H9 (cell line): ENCODE data around the gene NAA50. TPM values are rescaled to one million over a fixed set of nuclear protein-coding genes. Genes with fewer than 3 reads are reported as not detected.

Experiments used
- DNase-seq: peaks from one replicate; pipeline ENCODE4 v3.0.0-alpha.2; 2017
- H2AFZ ChIP-seq: one replicate; pipeline ENCODE4 v1.6.1; 2013; ENCODE audit warnings: mild to moderate bottlenecking, low read length, control low read depth, moderate library complexity
- H2AK5ac ChIP-seq: 2 replicates; pipeline ENCODE4 v1.6.1; 2013; ENCODE audit warnings: low read length, control low read depth, mixed read lengths; ENCODE audit not compliant: insufficient read length
- H2BK120ac ChIP-seq: one replicate; pipeline ENCODE4 v1.6.1; 2013; ENCODE audit warnings: low read depth, mild to moderate bottlenecking, low read length, control low read depth, inconsistent platforms; ENCODE audit not compliant: poor library complexity, severe bottlenecking
- H2BK12ac ChIP-seq: 2 replicates; pipeline ENCODE4 v1.6.1; 2013; ENCODE audit warnings: low read length, control low read depth, mixed read lengths, low read depth; ENCODE audit not compliant: insufficient read length
- H2BK15ac ChIP-seq: 2 replicates; pipeline ENCODE4 v1.6.1; 2013; ENCODE audit warnings: low read depth, low read length, control low read depth
- H2BK20ac ChIP-seq: one replicate; pipeline ENCODE4 v1.6.1; 2013; ENCODE audit warnings: low read depth, mild to moderate bottlenecking, low read length, control low read depth, inconsistent platforms; ENCODE audit not compliant: poor library complexity, severe bottlenecking
- H2BK5ac ChIP-seq: 2 replicates; pipeline ENCODE4 v1.6.1; 2013; ENCODE audit warnings: low read length, control low read depth, mixed read lengths; ENCODE audit not compliant: insufficient read length
- H3K14ac ChIP-seq: 2 replicates; pipeline ENCODE4 v1.6.1; 2013; ENCODE audit warnings: low read length, control low read depth; ENCODE audit not compliant: insufficient read depth
- H3K18ac ChIP-seq: 2 replicates; pipeline ENCODE4 v1.6.1; 2013; ENCODE audit warnings: low read depth, mild to moderate bottlenecking, mixed read lengths, low read length, control low read depth; ENCODE audit not compliant: insufficient read length
- H3K23ac ChIP-seq: 2 replicates; pipeline ENCODE4 v1.6.1; 2013; ENCODE audit warnings: low read length, control low read depth, mixed read lengths, low read depth; ENCODE audit not compliant: insufficient read length
- H3K23me2 ChIP-seq: 2 replicates; pipeline ENCODE4 v1.6.1; 2013; ENCODE audit warnings: low read depth, mild to moderate bottlenecking, mixed read lengths, low read length, control low read depth; ENCODE audit not compliant: insufficient read length, poor library complexity, severe bottlenecking
- H3K27ac ChIP-seq: 2 replicates; pipeline ENCODE4 v1.5.1; 2013; ENCODE audit warnings: low read length, control low read depth, mixed read lengths, low read depth; ENCODE audit not compliant: insufficient read length
- H3K27me3 ChIP-seq: 2 replicates; pipeline ENCODE4 v1.6.1; 2013; ENCODE audit warnings: low read length, control low read depth, inconsistent platforms; ENCODE audit not compliant: insufficient read depth
- H3K4ac ChIP-seq: 2 replicates; pipeline ENCODE4 v1.6.1; 2013; ENCODE audit warnings: low read depth, mild to moderate bottlenecking, control low read depth, inconsistent platforms, low read length, moderate library complexity
- H3K4me1 ChIP-seq: 2 replicates; pipeline ENCODE4 v1.6.1; 2013; ENCODE audit warnings: low read length, control low read depth, inconsistent platforms; ENCODE audit not compliant: insufficient read depth
- H3K4me2 ChIP-seq: 2 replicates; pipeline ENCODE4 v1.6.1; 2013; ENCODE audit warnings: low read length, control low read depth, mixed read lengths; ENCODE audit not compliant: insufficient read length, insufficient read depth
- H3K56ac ChIP-seq: 2 replicates; pipeline ENCODE4 v1.6.1; 2013; ENCODE audit warnings: low read depth, mild to moderate bottlenecking, mixed read lengths, low read length, control low read depth; ENCODE audit not compliant: insufficient read length
- H3K79me1 ChIP-seq: 2 replicates; pipeline ENCODE4 v1.6.1; 2013; ENCODE audit warnings: low read depth, mild to moderate bottlenecking, moderate library complexity, low read length, control low read depth, inconsistent platforms; ENCODE audit not compliant: insufficient read depth, poor library complexity, severe bottlenecking
- H3K79me2 ChIP-seq: 2 replicates; pipeline ENCODE4 v1.6.1; 2013; ENCODE audit warnings: low read length, control low read depth, inconsistent platforms; ENCODE audit not compliant: insufficient read depth
- H3K9ac ChIP-seq: 2 replicates; pipeline ENCODE4 v1.6.1; 2013; ENCODE audit warnings: low read length, control low read depth, mixed read lengths; ENCODE audit not compliant: insufficient read length; ENCODE audit errors: extremely low read depth
- H3K9me3 ChIP-seq: one replicate; pipeline ENCODE4 v1.6.1; 2013; ENCODE audit warnings: low read depth, low read length, inconsistent platforms; ENCODE audit not compliant: control insufficient read depth
- H3T11ph ChIP-seq: one replicate; pipeline ENCODE4 v1.6.1; 2013; ENCODE audit warnings: mild to moderate bottlenecking, low read length, control low read depth, inconsistent platforms
- H4K20me1 ChIP-seq: one replicate; pipeline ENCODE4 v1.6.1; 2013; ENCODE audit not compliant: control insufficient read depth, insufficient read length, insufficient read depth
- H4K5ac ChIP-seq: 2 replicates; pipeline ENCODE4 v1.6.1; 2013; ENCODE audit warnings: low read depth, mild to moderate bottlenecking, mixed read lengths, low read length, control low read depth; ENCODE audit not compliant: insufficient read length
- H4K8ac ChIP-seq: replicated peaks from 2 replicates; pipeline ENCODE4 v1.6.1; 2013; ENCODE audit warnings: low read length, control low read depth, mixed read lengths, low read depth; ENCODE audit not compliant: insufficient read length
- H4K91ac ChIP-seq: 2 replicates; pipeline ENCODE4 v1.6.1; 2013; ENCODE audit warnings: low read depth, mild to moderate bottlenecking, moderate library complexity, mixed read lengths, low read length, control low read depth; ENCODE audit not compliant: insufficient read length
- H3K27ac Mint-ChIP-seq, 3 experiments: 2 replicates in 2 of 3; 3 replicates in 1 of 3; pipeline ENCODE4 v1.8.0; 2020 to 2021; ENCODE audit warnings: mixed read lengths in 3 of 3, mild to moderate bottlenecking in 1 of 3, moderate library complexity in 1 of 3
- H3K27me3 Mint-ChIP-seq: 2 replicates; pipeline ENCODE4 v1.8.0; 2021; ENCODE audit warnings: low read depth, mild to moderate bottlenecking, moderate library complexity, mixed read lengths
- H3K36me3 Mint-ChIP-seq, 3 experiments: 2 replicates in 2 of 3; 3 replicates in 1 of 3; pipeline ENCODE4 v1.8.0; 2020 to 2021; ENCODE audit warnings: low read depth in 3 of 3, mixed read lengths in 3 of 3; ENCODE audit not compliant: insufficient read depth in 1 of 3
- H3K4me1 Mint-ChIP-seq, 2 experiments: 2 replicates each; pipeline ENCODE4 v1.8.0; 2020; ENCODE audit warnings: mixed read lengths in 2 of 2
- H3K4me3 Mint-ChIP-seq, 2 experiments: 2 replicates in 1 of 2; 3 replicates in 1 of 2; pipeline ENCODE4 v1.8.0; 2020 to 2021; ENCODE audit warnings: mild to moderate bottlenecking in 2 of 2, mixed read lengths in 2 of 2, moderate library complexity in 1 of 2
- H3K9me3 Mint-ChIP-seq, 2 experiments: 2 replicates in 1 of 2; 3 replicates in 1 of 2; pipeline ENCODE4 v1.8.0; 2020; ENCODE audit warnings: mild to moderate bottlenecking in 2 of 2, mixed read lengths in 2 of 2, moderate library complexity in 1 of 2
- CTCF ChIP-seq: fragments of 200-600 bp; sonication (generic); conservative IDR thresholded peaks from 3 replicates; pipeline ENCODE4 v1.8.0; 2021; ENCODE audit warnings: antibody characterized with exemption, mild to moderate bottlenecking
- WGBS: extraction: QIAGEN DNeasy Blood & Tissue Kit; methylation state at CpG from one replicate; pipeline ENCODE4 v1.1.7; 2013; ENCODE audit warnings: missing lambda C conversion rate, low lambda C conversion rate, mixed read lengths; ENCODE audit not compliant: insufficient read length; ENCODE audit errors: extremely low coverage; 5-methylcytosine and 5-hydroxymethylcytosine counted together
- total RNA-seq: library from RNA; stranded (reverse); gene quantifications from 2 replicates; pipeline ENCODE4 v1.2.1, GENCODE V29; 2021

The NAA50 gene
- total RNA-seq, 1 experiment from 2014 or later: 216 TPM

GRCh38 chr3:113795693-113796092 is 49.6 kb upstream of the NAA50 start:
- no peaks in the 10 kb centered on the region for H3K4me1 Mint-ChIP-seq
- peak overlapping the region in 1 of 3 experiments; percentile 88; a peak in 1 of 7 replicates for H3K27ac Mint-ChIP-seq
- DNase-seq: no peak
- WGBS: no CpG with 5 or more reads among the region's 4 CpGs
- no peak overlapping the region for H2BK20ac ChIP-seq
- no peaks in the 10 kb centered on the region for H3K27me3 Mint-ChIP-seq
- no peaks in the 10 kb centered on the region for H3K79me2 ChIP-seq
- no peak overlapping the region for H3K18ac ChIP-seq
- no peak overlapping the region for H3K14ac ChIP-seq
- H2BK12ac ChIP-seq: no peak overlapping the region
- H3K27ac ChIP-seq: no peak overlapping the region
- H3K4me1 ChIP-seq: no peaks in the 10 kb centered on the region
- no peak overlapping the region for H3K4me2 ChIP-seq
- no peaks in the 10 kb centered on the region for H3K27me3 ChIP-seq
- TF ChIP-seq CTCF: no peak; the same call in 2 of the 3 replicates
- H4K91ac ChIP-seq: no peak overlapping the region
- H2AK5ac ChIP-seq: no peak overlapping the region
- H3K23ac ChIP-seq: no peak overlapping the region
- no peak overlapping the region for H2BK120ac ChIP-seq
- no peak overlapping the region for H2AFZ ChIP-seq
- no peak overlapping the region for H4K8ac ChIP-seq
- no peaks in the 10 kb centered on the region for H3K79me1 ChIP-seq
- no peaks in the 10 kb centered on the region for H4K20me1 ChIP-seq
- H3K4ac ChIP-seq: no peak overlapping the region
- no peak overlapping the region for H3K9ac ChIP-seq
- H3K9me3 Mint-ChIP-seq: no peaks in the 10 kb centered on the region; a peak in 1 of 5 replicates
- no peaks in the 10 kb centered on the region for H3K9me3 ChIP-seq
- H3K36me3 Mint-ChIP-seq: peaks cover 4 to 48% (median 20%) of the 10 kb centered on the region in 3 experiments; a peak in 5 of 7 replicates
- no peak overlapping the region for H3T11ph ChIP-seq
- H3K4me3 Mint-ChIP-seq: no peak overlapping the region
- no peak overlapping the region for H2BK5ac ChIP-seq
- no peaks in the 10 kb centered on the region for H3K23me2 ChIP-seq
- H4K5ac ChIP-seq: no peak overlapping the region
- H2BK15ac ChIP-seq: no peak overlapping the region
- H3K56ac ChIP-seq: no peak overlapping the region
